DMS79 treated with DMSO at 0.1 percent for 48 hours (cell line): ENCODE data around the gene OR2L5.

ENCODE experiments used
- DNase-seq: peaks from one replicate; lab custom pipeline; 2025; lab: John Stamatoyannopoulos, UW

Gene OR2L5

DNA sequence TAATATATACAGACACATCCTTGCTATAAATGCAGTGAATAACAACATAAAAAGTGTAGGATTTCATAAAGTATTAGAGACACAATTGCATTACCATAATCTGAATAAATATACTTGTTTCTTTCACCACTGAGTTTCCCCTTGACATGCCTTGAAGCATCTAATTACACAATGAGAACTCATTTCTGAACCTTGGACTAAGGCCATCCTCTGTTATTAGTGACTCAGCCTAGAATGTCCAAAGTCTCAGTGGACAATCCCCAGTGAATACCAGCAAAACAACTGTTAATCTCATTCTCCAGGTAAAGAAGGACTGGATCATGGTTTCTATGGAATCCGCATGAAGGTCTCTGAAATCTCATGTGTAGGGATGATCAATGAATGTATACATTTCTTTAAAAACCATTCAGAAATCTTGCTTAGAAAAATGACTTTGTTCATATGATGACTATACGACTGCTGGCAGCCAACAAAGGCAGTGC is at the start of gene OR2L5:
Gene OR2L5 (plus strand): TSS at position 432 of the 482 bp plus-strand sequence. CDS start 8,288 bp downstream, outside the sequence.
- DNase-seq = no peak

GRCh38 chr1:247964933-247965332 is 48.5 kb upstream of the OR2L5 start, which contains the start of gene OR2AK2:
Gene OR2AK2, plus strand, starts transcription at chr1:247965233. Its CDS starts 144 bp downstream, at chr1:247965377.
- DNase-seq = no peak

DNA sequence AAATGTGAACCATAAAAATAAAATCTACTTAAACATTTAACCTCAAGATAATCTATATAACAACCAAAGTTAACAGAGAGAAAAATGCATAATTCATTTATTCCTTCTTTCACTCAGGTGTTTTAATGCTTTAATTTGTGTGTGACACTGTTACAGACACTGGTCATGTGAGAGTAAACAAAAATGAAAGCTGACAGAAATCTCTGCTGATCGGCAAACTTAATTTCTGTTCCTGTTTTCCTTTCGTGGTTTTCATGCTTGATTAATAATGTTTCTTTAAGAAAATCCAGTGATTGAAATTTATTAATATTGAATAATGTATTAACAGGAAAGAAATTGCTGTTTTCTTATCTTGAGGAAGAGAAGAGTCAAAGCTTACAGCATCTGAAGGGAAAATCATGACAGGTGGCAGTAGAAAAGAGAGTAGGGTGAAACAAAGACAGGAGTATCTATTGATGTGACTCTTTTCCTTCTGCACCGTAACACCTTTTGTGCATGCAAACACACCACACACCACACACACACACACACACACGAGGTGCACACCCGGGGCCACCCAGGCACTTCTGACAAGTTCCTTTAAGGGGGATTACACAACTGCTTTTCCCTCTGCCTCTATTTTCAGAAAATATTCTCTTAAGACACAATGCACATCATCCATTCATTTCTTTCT is 46.8 kb upstream of the OR2L5 start:
- DNase-seq = no peak

- DNase-seq = no peak
Observed at GRCh38 chr1:247992986-247993385, 20.5 kb upstream of the OR2L5 start.

DNA sequence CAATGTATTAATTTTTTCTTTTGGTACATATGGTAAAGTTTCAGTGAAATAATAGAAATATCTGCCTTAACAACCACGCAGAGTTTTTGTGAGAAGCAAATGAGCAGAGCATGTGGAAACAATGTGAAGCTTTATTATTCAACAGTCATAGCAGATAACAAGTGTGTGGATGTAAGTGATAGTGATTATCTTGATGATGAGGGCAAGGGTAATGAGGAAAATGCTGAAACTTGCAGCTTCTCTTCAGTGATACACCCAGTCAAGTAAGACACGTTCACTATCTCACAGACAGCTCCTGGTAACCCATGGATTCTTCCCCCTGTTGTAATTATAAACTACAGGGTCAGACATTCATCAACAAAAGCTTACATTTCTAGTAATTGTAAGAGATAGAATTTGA is 14.6 kb upstream of the OR2L5 start:
- DNase-seq = no peak

DNA sequence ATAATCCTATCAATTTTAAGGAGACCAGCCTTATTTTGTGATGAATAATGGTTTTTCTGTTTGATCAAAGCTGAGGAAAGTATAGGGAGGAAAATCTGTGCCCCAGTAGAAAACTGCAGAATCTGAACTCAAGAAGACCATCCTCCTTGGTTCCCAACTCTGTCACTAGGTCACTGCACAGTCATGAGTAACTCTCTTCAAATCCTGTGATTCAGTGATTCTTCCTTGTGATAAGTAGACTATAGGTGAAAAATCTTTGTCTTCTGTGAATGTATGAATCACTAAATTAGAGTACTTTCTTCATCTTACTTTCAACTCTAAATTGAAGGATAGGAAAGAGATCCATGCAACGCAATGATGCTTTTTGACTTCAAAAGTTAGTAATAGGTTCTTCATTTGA is 13.3 kb upstream of the OR2L5 start:
- DNase-seq = no peak

- no peak for DNase-seq
Observed at GRCh38 chr1:248007778-248008177, 5.7 kb upstream of the OR2L5 start.

GRCh38 chr1:248009681-248010080 is 3.8 kb upstream of the OR2L5 start:
- no peak for DNase-seq

- DNase-seq = no peak
Observed at GRCh38 chr1:248015803-248016202, 2.3 kb downstream of the OR2L5 start.

DNA sequence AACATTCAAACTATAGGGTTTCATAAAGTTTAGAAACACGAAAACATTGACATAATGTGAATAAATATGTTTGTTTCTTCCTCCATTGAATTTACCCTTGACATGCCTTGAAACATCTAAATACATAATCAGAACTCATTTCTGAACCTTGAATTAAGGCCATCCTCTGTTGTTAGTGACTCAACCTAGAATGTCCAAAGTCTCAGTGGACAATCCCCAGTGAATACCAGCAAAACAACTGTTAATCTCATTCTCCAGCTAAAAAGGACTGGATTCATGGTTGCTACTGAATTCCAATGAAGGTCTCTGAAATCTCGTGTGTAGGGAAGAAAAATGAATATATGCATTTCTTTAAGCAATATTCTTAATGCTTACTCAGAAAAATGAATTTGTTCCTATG is 16.3 kb downstream of the OR2L5 start, which contains the start of gene OR2L2:
Gene OR2L2 (plus strand): TSS at position 301 of the 400 bp plus-strand sequence. CDS start 8,198 bp downstream, outside the sequence.
- DNase-seq = no peak

- DNase-seq = no peak
Observed at GRCh38 chr1:248045209-248045608, 31.7 kb downstream of the OR2L5 start.

DNA sequence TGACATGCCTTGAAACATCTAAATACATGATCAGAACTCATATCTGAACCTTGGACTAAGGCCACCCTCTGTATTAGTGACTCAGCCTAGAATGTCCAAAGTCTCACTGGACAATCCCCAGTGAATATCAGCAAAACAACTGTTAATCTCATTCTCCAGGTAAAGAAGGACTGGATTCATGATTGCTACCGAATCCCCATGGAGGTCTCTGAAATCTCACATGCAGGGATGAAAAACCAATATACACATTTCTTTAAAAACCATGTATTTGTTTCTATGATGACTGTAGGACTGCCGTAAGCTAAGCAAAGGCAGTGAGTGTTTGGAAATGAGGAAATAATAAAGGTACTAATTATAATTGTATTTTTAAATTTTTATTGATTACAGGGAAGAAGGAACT is 33.1 kb downstream of the OR2L5 start, which contains the start of gene OR2L3:
Gene OR2L3 (plus strand): TSS at position 301 of the 400 bp plus-strand sequence. CDS start 13,846 bp downstream, outside the sequence.
- DNase-seq = no peak

DNA sequence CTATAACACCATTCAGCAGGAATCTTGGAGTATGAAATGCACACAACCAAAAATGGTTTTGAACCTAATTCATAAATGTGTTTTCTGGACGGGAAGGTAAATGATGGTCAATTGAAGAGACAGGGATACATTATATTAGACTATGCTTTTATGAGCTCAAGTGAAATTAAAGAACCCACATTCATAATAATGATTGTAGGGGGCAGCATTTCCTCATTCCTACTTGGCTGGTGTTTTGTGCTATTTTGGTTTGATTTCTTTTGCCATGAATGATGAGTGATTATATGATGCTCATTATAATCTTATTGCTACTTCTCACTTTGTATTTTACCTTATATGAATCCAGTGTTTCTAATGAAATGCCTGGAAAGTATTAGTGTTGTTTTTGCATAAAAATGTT is 33.5 kb downstream of the OR2L5 start:
- no peak for DNase-seq

DNA sequence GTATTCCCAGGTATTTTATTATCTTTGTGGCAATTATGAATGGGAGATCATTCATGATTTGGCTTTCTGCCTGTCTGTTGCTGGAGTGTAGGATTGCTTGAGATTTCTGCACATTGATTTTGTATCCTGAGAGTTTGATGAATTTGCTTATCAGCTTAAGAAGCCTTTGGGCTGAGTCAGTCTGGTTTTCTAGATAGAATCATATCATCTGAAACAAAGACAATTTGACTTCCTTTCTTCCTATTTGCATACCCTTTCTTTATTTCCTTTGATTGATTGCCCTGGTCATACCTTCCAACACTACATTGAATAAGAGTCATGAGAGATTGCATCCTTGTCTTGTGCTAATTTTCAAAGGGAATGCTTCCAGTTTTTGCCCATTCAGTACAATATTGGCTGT is 41.2 kb downstream of the OR2L5 start:
- no peak for DNase-seq

GRCh38 chr1:248055261-248055660 is 41.8 kb downstream of the OR2L5 start:
- no peak for DNase-seq

- DNase-seq = no peak
Observed at GRCh38 chr1:248065071-248065470, 51.6 kb downstream of the OR2L5 start.

GRCh38 chr1:248065604-248066003 is 52.1 kb downstream of the OR2L5 start:
- no peak for DNase-seq
